ENCODE data around the gene MYO15B.

The MYO15B gene

DNA sequence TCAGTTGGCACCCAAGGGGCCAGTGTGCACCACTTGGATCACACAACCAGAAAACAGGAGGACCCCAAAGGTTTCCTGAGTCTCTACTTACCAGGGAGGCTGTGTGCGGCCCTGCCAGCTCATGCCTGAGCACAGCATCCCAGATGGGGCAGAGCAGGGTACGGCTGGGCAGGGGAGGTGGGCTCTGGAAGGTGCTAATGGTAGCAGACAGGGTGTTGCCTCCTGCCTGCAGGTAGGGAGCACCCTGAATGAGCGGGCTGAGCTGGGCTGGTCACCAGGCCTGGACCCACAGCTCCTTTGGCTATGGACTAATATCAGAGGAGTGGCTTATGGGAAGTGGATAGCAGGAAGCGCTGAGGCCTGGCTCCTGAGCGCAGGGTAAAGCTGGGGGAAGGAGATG is 64.7 kb downstream of the MYO15B start:
- no peak overlapping the region for H3K4me3 Mint-ChIP-seq
- H3K4me1 Mint-ChIP-seq (ENCODE audit: low read depth) = peaks cover 6% of the 10 kb centered on the region
- H3K27me3 Mint-ChIP-seq = no peaks in the 10 kb centered on the region
- H3K36me3 Mint-ChIP-seq = peaks cover 5% of the 10 kb centered on the region
- H3K27ac Mint-ChIP-seq = no peak overlapping the region
- H3K9me3 Mint-ChIP-seq (ENCODE audit: low read depth) = no peaks in the 10 kb centered on the region

DNA sequence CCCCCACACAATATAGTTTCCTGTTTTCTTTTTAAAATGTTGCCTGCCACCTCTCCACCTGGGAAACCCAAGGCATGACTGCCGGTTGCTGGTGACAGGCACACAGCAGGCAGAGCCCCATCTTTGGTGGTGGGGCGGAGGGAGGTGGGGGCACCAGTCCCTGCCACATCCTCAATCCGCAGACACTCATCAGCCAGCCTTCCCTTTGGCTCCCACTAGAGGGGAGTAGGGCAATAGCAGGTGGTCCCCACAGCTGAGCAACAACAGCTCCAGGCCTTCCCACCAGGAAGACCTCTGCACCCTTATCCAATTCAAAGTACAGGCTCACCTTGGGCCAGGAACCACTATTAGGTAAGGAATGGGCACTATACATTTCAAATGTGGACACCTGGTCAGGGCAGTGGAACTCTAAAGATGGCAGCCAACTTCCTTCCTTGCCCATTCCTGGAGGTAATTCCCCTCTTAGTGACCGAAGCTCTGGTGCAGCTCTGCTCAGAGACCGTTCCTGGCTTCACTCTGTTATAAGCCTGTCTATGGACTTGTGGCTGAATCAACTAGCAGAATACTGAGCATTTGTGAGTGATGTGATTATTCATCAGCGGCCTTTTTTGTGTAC is 65.4 kb downstream of the MYO15B start:
- Mint-ChIP-seq H3K4me1 (ENCODE audit: low read depth) (peaks cover 6% of the 10 kb centered on the region), H3K27me3 (no peaks in the 10 kb centered on the region), H3K36me3 (peaks cover 6% of the 10 kb centered on the region), H3K4me3 (no peak overlapping the region), H3K9me3 (ENCODE audit: low read depth) (no peaks in the 10 kb centered on the region), H3K27ac (no peak overlapping the region)

- H3K9me3 Mint-ChIP-seq (ENCODE audit: low read depth) = no peaks in the 10 kb centered on the region
- no peak overlapping the region for H3K27ac Mint-ChIP-seq
- H3K36me3 Mint-ChIP-seq = peaks cover 2% of the 10 kb centered on the region
- no peak overlapping the region for H3K4me3 Mint-ChIP-seq
- no peaks in the 10 kb centered on the region for H3K27me3 Mint-ChIP-seq
- H3K4me1 Mint-ChIP-seq (ENCODE audit: low read depth) = peaks cover 6% of the 10 kb centered on the region
Measured at GRCh38 chr17:75654176-75654575, 66.6 kb downstream of the MYO15B start.

DNA sequence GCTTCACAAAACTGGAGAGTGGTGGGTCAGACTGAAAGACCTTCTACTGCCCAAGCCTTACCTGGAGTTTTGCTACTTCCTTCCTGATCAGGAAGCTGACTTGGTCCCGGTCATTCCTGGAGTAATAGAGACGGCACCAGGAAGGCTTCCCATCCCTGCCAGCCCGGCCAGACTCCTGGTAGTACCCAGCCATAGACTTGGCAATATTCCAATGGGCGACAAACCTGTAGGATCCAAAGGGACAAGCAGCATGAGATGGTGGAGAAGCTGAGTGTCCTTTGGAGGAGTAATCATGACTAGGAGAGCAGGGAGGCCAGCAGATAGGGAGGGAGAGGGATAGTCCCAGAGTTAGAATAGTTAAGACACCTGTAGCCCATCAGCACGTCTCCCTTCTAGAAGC is 70.6 kb downstream of the MYO15B start:
- Mint-ChIP-seq H3K27me3 (no peaks in the 10 kb centered on the region), H3K36me3 (peaks cover 9% of the 10 kb centered on the region), H3K27ac (no peak overlapping the region), H3K9me3 (ENCODE audit: low read depth) (no peaks in the 10 kb centered on the region), H3K4me3 (no peak overlapping the region), H3K4me1 (ENCODE audit: low read depth) (peaks cover under 1% of the 10 kb centered on the region)

GRCh38 chr17:75661531-75661930 is 73.9 kb downstream of the MYO15B start:
- Mint-ChIP-seq H3K36me3 (peaks cover 9% of the 10 kb centered on the region), H3K4me3 (no peak overlapping the region), H3K27ac (no peak overlapping the region), H3K9me3 (ENCODE audit: low read depth) (no peaks in the 10 kb centered on the region), H3K4me1 (ENCODE audit: low read depth) (peaks cover 15% of the 10 kb centered on the region), H3K27me3 (no peaks in the 10 kb centered on the region)

DNA sequence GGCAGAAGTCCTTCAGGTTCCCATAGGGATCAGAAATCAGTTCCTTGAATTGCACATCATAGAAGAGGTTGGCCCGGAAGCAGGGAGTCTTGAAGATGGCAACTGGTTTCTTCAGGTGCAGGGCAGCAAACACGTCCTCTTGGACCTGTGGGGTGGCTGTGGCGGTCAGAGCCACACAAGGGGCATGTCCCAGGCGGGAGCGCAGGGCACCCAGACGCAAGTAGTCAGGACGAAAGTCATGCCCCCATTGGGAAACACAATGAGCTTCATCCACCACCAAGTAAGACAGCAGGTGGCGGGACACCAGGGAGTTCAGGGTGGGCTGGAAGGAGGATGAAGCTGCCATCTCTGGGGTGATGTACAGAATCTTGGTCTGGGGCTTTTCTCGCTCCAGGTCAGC is 74.9 kb downstream of the MYO15B start:
- Mint-ChIP-seq H3K27me3 (no peaks in the 10 kb centered on the region), H3K27ac (no peak overlapping the region)

GRCh38 chr17:75664099-75664549 is 76.5 kb downstream of the MYO15B start:
- Mint-ChIP-seq H3K27me3 (no peaks in the 10 kb centered on the region), H3K4me3 (no peak overlapping the region), H3K9me3 (ENCODE audit: low read depth) (no peaks in the 10 kb centered on the region), H3K36me3 (peaks cover 10% of the 10 kb centered on the region), H3K27ac (no peak overlapping the region), H3K4me1 (ENCODE audit: low read depth) (peaks cover 22% of the 10 kb centered on the region)

More for the DNA sequence above, 74.9 kb downstream of the MYO15B start:
- Mint-ChIP-seq H3K4me1 (ENCODE audit: low read depth) (peaks cover 15% of the 10 kb centered on the region), H3K9me3 (ENCODE audit: low read depth) (no peaks in the 10 kb centered on the region), H3K4me3 (no peak overlapping the region), H3K36me3 (peaks cover 7% of the 10 kb centered on the region)

DNA sequence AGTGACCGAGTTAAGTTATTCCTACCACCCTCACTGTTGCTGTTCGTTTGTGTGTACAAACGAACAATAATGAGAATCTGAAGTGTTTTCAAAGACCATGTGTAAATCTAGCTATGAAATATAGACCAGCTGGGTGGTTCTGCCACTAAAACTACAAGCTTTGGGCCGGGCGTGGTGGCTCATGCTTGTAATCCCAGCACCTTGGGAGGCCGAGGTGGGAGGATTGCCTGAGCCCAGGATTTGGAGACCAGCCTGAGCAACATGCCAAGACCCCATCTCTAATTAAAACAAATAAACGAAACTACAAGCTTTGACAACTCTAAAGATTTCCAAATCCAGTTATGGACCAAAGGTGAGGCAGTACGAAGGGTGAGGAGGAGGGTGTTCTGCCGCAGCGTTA is 78.4 kb downstream of the MYO15B start:
- peaks cover 10% of the 10 kb centered on the region for H3K36me3 Mint-ChIP-seq
- no peaks in the 10 kb centered on the region for H3K9me3 Mint-ChIP-seq (ENCODE audit: low read depth)
- no peak overlapping the region for H3K4me3 Mint-ChIP-seq
- peak overlapping the region; percentile 22 for H3K27ac Mint-ChIP-seq
- no peaks in the 10 kb centered on the region for H3K27me3 Mint-ChIP-seq
- H3K4me1 Mint-ChIP-seq (ENCODE audit: low read depth) = peaks cover 33% of the 10 kb centered on the region

DNA sequence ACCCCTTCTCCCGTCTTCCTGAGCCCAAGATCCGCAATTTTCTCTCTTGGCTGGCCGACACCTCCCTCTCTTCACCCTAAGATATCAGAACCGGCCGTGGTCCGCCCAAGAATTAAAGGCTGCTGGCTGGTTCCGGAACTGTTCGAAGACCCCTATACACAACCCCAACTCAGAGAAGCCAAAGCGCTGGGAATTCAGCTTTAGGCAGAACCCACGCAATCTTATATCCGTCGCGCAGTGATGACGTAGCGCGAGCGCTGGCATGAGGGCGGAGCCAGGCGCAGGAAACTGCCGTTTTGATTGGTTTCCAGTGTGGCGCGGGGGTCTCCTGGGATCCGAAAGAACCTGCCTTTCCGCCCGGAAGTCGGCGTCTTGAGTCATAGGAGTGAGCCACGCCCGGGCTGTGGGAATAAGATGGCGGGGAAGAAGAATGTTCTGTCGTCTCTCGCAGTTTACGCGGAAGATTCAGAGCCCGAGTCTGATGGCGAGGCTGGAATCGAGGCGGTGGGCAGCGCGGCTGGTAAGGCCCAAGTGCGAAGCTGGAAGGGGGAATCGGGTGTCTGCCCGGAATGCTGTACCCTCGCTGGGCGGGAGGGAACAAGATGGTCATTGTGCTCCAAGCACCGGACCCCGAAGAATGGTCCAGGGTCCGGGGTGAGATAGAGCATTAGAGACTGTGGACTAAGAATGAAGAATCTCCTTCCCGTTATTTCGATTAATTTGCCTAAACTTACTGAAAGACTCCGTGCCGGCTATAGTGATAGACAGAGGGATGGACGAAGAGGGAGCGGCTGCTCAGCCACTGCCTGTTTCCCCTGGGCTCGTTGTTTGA is 79.6 kb downstream of the MYO15B start, which contains the start of the genes RECQL5 and SAP30BP:
RECQL5 (minus strand) TSS at position 196 of the 832 bp plus-strand sequence. CDS start 597 bp downstream, outside the sequence.
SAP30BP (plus strand) TSS at position 380 of the 832 bp plus-strand sequence; CDS start at position 415, 35 bp downstream.
- Mint-ChIP-seq H3K27me3 (no peaks in the 10 kb centered on the region), H3K4me3 (no peak within 1 kb of the TSS), H3K36me3 (peaks cover 7% of the 10 kb centered on the region), H3K9me3 (ENCODE audit: low read depth) (no peaks in the 10 kb centered on the region), H3K27ac (peak within 1 kb of the TSS; percentile 22), H3K4me1 (ENCODE audit: low read depth) (peaks cover 33% of the 10 kb centered on the region)

DNA sequence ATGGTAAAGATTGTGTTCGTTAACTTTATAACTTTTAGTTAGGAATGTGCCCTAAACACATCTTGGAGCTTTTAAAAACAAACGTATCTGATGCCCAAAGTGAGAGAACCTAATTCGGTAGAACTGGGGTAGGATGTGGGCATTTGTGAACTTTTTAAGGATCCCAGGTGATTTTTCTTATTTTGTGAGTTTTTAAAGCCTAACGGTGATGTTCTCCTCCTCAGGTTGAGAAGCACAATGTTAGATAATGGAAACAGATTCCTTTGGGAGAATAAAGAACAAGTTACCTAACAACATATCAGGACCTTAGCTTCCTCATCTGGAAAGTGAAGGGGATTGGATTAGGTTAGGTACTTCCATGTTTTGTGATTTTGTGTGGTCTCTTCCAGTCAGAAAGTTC is 80.2 kb downstream of the MYO15B start:
- no peaks in the 10 kb centered on the region for H3K9me3 Mint-ChIP-seq (ENCODE audit: low read depth)
- H3K27me3 Mint-ChIP-seq = no peaks in the 10 kb centered on the region
- peaks cover 33% of the 10 kb centered on the region for H3K4me1 Mint-ChIP-seq (ENCODE audit: low read depth)
- no peak overlapping the region for H3K27ac Mint-ChIP-seq
- H3K36me3 Mint-ChIP-seq = peaks cover 3% of the 10 kb centered on the region
- no peak overlapping the region for H3K4me3 Mint-ChIP-seq

- Mint-ChIP-seq H3K4me1 (ENCODE audit: low read depth) (peaks cover 33% of the 10 kb centered on the region), H3K4me3 (no peak overlapping the region), H3K36me3 (peaks cover 3% of the 10 kb centered on the region), H3K27me3 (no peaks in the 10 kb centered on the region), H3K27ac (peak overlapping the region; percentile 74), H3K9me3 (ENCODE audit: low read depth) (no peaks in the 10 kb centered on the region)
Measured at GRCh38 chr17:75668489-75668888, 80.9 kb downstream of the MYO15B start.

DNA sequence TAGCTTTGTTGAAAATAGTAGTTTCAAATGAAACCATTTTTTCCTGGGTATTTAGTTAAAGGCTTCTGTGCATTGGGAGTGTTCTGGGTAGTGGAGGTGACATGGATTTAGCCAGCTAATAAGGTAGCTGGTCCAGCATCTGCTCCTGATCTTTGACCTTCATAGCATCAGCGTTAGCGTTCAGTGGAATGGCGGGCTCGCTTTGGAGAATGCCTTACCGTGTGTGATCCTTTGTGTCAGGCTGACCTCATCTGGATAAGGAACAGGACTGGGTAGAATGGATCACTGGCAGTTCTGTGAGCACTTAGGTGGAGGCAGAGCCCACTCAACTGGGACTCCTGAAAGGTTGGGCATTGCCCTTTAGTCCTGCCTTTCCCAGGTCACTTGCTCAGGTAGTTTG is 83.3 kb downstream of the MYO15B start:
- Mint-ChIP-seq H3K4me1 (ENCODE audit: low read depth) (peaks cover 28% of the 10 kb centered on the region), H3K27ac (no peak overlapping the region), H3K4me3 (no peak overlapping the region), H3K27me3 (no peaks in the 10 kb centered on the region), H3K9me3 (ENCODE audit: low read depth) (no peaks in the 10 kb centered on the region), H3K36me3 (peaks cover 3% of the 10 kb centered on the region)

DNA sequence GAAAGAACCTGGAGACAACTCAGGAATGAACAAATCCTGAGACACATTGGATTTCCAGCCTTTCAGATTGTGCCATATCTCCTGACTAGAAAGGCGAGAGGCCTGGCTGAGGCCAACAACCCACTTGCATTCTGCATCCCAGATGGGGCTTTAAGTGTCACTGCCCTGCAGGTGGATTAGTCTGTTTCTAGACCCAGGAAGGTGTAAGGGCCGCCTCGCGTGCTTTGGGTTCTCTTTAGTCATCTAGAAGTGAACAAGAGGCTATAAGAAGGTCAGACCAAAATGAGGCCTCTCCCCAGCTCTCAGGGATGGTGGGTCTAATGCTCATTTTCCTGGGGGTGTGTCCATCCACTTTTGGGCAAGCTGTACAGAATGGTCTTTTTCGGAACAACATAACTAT is 84.4 kb downstream of the MYO15B start:
- H3K4me3 Mint-ChIP-seq = no peak overlapping the region
- H3K27ac Mint-ChIP-seq = no peak overlapping the region
- peaks cover 3% of the 10 kb centered on the region for H3K36me3 Mint-ChIP-seq
- no peaks in the 10 kb centered on the region for H3K27me3 Mint-ChIP-seq
- peaks cover 24% of the 10 kb centered on the region for H3K4me1 Mint-ChIP-seq (ENCODE audit: low read depth)
- no peaks in the 10 kb centered on the region for H3K9me3 Mint-ChIP-seq (ENCODE audit: low read depth)

DNA sequence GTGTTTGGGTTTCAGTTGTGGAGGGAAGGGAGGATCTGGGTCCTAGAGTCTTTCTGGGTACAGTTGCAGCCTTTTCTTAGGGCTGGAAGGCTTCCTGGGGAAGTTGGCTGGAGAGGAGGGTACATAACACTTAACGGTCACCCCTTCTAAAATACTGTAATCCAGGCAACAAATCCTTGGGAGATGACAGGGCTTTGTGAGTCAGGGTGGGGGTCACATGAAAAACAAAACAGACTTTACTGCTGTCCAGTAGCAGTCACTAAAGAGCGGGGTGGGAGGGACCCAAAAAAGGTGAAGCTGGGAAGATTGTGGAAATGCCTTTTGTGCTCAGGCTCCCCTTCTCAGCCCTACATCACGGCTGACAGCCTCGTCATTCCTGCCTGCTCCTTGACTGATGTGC is 85.9 kb downstream of the MYO15B start:
- Mint-ChIP-seq H3K36me3 (peaks cover under 1% of the 10 kb centered on the region), H3K4me3 (no peak overlapping the region), H3K27me3 (no peaks in the 10 kb centered on the region), H3K9me3 (ENCODE audit: low read depth) (no peaks in the 10 kb centered on the region), H3K4me1 (ENCODE audit: low read depth) (peaks cover 22% of the 10 kb centered on the region), H3K27ac (peak overlapping the region; percentile 50)
